Astrocyte (in vitro differentiated cells and primary cell): ENCODE results near the gene NECTIN1.

Experiments
- CTCF ChIP-seq: IDR thresholded peaks from 2 replicates; pipeline ENCODE4 v1.5.1; 2011; ENCODE audit warnings: low read depth, mild to moderate bottlenecking, inconsistent platforms, low read length, moderate library complexity; ENCODE audit not compliant: insufficient read depth
- EZH2 ChIP-seq: IDR thresholded peaks from 2 replicates; pipeline ENCODE4 v1.6.1; 2012; ENCODE audit warnings: mild to moderate bottlenecking, low read length, inconsistent platforms; ENCODE audit not compliant: insufficient read depth

GRCh38 chr11:119712006-119712405 is 17.0 kb downstream of the NECTIN1 start:
- TF ChIP-seq EZH2 (no peak), CTCF (no peak)
